Posterior vena cava (tissue), 2 donors: ENCODE data around the gene GALNT2. TPM values are rescaled to one million over a fixed set of nuclear protein-coding genes. Genes with fewer than 3 reads are reported as not detected.

Experiments
- DNase-seq: peaks from one replicate; pipeline ENCODE4 v3.0.0-alpha.2; 2020; ENCODE audit warnings: low spot score
- intact Hi-C, 2 donors: fragments of 100-400 bp; cut with DNase I; formaldehyde crosslinking; loops; one replicate each; pipeline versions ENCODE4 v1.14.1 to v1.14.2; 2022 to 2023
- total RNA-seq, 2 donors: library from RNA; stranded (reverse); fragmentation: NEBNext Ultra II Directional; extraction: Animal tissue kit (Norgen Biotek cat#: 25700); gene quantifications; one replicate each; pipeline ENCODE4 v1.2.1, GENCODE V29; 2021
- donor health status: DM: yes; HTN: yes; CAD: no.
- donor health status: DM: yes; HTN: yes; CAD: no.

The GALNT2 gene
- total RNA-seq, 2 donors from 2014 or later, result 72.6 to 79.6 TPM

DNA sequence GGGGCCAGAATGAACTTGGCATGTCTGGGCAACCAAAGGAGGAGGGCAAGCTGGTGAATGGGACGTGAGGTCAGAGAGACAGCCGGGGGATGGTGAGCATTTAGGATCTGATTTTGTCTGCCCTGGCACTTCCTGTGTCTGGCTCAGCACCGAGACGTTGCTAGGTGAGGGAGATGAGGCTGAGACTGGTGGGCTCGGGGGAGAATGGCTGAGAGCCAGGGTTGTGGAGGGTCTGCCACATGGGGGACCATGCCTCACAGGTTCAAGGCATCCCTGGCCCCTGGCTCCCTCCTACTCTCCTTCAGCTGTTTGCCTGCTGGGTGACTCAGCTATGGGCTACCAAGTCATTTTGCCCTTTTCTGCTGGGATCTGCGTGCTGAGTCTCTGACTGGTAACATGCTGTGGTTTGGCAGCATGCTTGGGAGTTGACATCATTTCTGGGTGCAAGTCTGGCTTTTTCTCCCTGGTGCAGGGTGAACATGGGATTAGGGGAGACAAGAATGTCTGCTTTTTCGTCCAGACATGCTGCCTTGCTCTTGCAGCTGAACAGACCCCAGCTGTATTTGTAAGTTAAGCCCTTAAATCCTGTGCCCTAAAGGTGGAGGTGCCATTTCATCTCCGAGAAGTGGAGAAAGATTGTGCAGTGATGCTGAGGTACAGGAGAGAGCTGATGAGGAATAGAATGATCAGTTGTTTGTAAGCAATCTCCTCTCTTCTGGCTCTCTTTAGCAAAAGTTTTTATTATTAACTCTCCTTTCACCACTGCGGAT is 17.6 kb downstream of the GALNT2 start:
- intact Hi-C loops, result no loop called here
- peak; percentile 90 for DNase-seq

- intact Hi-C loops, result no loop called here
- DNase-seq, result no peak
Observed at GRCh38 chr1:230085178-230085515, 18.1 kb downstream of the GALNT2 start.

- no peak for DNase-seq
- intact Hi-C loops, result no loop called here
Observed at GRCh38 chr1:230086151-230086550, 19.1 kb downstream of the GALNT2 start.

DNA sequence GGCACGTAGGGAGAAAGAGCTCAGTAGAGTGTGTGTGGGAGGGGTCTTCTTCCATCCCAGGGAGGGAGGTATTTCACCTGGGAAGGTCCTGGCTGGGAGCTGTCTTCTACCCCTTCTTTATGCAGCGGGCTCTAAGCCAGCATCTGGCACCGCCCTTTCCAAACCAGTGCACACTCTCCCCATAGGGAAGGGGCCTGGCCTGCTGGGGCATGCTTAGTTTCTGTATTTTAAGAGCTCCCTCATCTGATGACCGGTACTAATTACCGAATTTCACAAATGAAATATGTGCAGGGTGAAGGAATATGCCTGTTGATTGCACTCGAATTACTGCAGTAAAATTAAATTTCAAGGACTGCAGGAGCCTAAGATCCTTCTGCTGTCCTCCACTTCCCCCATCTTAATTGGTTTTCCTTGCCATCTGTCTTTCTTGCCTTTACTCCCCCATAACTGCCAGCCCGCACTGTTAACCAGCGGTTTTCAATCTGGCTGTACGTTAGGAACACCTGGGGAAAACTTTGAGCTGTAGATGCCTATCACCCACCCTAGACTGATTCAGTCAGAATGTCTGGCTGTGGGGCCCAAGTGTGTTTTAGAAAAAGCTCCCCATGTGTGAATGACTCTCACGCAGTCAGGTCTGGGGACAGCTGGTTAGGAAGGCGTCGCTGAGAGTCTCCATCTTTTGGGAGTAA is 20.1 kb downstream of the GALNT2 start:
- no peak for DNase-seq

DNA sequence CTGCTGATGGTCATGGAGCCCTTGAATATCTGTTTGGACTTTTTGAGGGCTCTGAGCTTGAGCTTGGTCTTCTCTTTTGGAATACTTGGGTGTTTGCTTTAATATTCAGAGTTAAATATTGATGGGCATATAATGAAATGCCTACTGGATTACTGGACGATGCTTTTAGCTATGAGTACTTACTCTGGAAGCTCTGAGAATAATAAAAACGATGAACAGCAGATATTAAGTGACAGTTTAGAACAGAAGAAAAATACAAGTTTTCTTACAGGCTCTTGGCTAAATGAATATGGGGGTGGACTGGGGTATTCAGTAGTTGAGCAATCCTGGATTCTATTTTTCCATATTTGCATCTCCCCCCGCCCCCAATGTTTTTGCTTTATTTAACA is 20.7 kb downstream of the GALNT2 start:
- DNase-seq, result no peak
- intact Hi-C loops, result no loop called here

More for the DNA sequence above, 20.1 kb downstream of the GALNT2 start:
- intact Hi-C loops, result no loop called here

GRCh38 chr1:230090194-230090711 is 23.2 kb downstream of the GALNT2 start:
- intact Hi-C loops, result loop anchor here in 1 of 2 donors (5.0 kb wide), 1 partner anchor 1603 kb away; the partner anchor contains the start of gene RNF187

GRCh38 chr1:230091473-230092231 is 24.6 kb downstream of the GALNT2 start:
- no peak for DNase-seq
- intact Hi-C loops, result loop anchor here in 1 of 2 donors (5.0 kb wide), 1 partner anchor 1604 kb away; the partner anchor contains the start of gene RNF187

More at GRCh38 chr1:230090194-230090711, 23.2 kb downstream of the GALNT2 start:
- no peak for DNase-seq

GRCh38 chr1:230094746-230095145 is 27.7 kb downstream of the GALNT2 start:
- no peak for DNase-seq
- intact Hi-C loops, result loop anchor here in 1 of 2 donors (5.0 kb wide), 1 partner anchor 1607 kb away; the partner anchor contains the start of gene RNF187

GRCh38 chr1:230095938-230096337 is 28.9 kb downstream of the GALNT2 start:
- DNase-seq, result no peak
- intact Hi-C loops, result no loop called here

- intact Hi-C loops, result no loop called here
- no peak for DNase-seq
Observed at GRCh38 chr1:230097370-230097769, 30.3 kb downstream of the GALNT2 start.

DNA sequence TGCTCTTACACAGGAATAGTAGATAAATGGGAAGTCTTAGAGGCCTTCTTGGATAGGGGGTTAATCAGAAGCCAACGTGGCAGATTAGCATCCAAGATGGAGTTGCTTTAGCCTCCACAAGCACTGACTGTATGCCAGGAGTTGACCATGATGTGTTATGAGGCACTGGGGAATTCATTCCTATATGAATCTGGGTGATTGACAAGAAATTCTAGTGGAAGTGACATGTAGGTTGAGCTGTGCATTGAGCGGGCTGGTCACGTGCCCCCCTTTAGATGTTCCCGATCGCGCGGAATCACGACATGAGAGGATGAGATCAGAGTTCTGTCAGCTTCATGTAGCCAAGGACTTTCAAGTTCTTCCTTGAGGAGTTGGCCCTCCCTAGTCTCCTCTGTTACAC is 31.7 kb downstream of the GALNT2 start:
- intact Hi-C loops, result no loop called here
- DNase-seq, result no peak

GRCh38 chr1:230099465-230099864 is 32.4 kb downstream of the GALNT2 start:
- intact Hi-C loops, result no loop called here
- DNase-seq, result no peak

DNA sequence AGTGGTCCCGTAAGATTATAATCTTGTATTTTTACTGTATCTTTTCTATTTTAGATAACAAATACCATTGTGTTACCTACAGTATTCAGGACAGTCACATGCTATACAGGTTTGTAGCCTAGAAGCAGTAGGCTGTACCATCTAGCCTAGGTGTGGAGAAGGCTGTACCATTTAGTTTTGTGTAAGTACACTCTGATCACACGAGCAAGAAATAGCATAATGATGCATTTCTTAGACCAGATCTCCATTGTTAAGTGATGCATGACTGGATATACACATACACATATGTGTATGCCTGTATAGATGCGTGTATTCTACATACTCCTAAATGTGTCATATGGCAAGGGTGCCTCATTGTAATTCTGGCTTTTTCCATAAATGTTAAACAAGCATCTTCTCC is 33.9 kb downstream of the GALNT2 start:
- intact Hi-C loops, result loop anchor here in 1 of 2 donors (10.0 kb wide), 1 partner anchor 64 kb away; no protein-coding TSS in a partner anchor
- no peak for DNase-seq

DNA sequence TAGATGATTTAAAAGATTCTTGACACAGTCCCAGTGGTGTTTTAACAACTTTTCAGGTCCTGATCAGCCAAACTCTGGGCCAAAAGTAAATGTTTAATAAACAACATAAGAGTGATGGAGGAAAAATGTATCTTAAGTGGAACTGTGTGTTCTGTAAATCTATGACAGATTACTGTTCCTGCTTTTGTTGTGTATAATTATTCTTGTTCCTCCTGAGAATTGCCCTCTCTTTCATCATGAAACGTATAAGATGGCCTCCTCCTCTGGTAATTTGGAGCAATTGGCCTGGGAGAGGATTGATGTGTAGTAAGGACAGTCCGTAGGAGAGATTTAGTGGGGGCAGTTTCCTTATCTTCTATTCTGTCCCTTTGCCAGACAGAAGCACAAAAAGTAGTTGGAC is 34.5 kb downstream of the GALNT2 start:
- no peak for DNase-seq
- intact Hi-C loops, result loop anchor here in 1 of 2 donors (10.0 kb wide), 1 partner anchor 63 kb away; no protein-coding TSS in a partner anchor

DNA sequence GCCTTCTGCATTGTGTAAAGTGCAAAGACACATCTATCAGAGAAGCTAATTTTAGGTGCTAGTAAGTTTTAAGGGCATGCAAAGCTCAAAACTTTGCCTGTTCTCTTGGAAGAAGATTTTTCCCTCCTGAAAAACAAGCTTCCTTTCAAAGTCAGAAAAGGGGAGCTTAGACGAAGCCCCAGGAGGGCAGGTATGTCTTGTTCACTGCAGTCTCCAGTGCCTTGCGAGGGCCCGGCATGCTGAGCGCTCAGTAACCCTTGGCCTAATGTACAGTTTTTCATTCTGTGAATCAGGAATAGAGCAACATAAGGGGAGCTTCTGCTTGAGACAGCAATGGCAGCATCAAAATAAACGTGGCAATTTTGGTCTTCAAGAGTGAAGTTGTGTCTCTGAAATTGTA is 35.0 kb downstream of the GALNT2 start:
- intact Hi-C loops, result loop anchor here in 1 of 2 donors (10.0 kb wide), 1 partner anchor 63 kb away; no protein-coding TSS in a partner anchor
- no peak for DNase-seq

- intact Hi-C loops, result loop anchor here in 1 of 2 donors (10.0 kb wide), 1 partner anchor 62 kb away; no protein-coding TSS in a partner anchor
- DNase-seq, result no peak
Observed at GRCh38 chr1:230102472-230102871, 35.4 kb downstream of the GALNT2 start.

- intact Hi-C loops, result loop anchor here in 1 of 2 donors (10.0 kb wide), 1 partner anchor 61 kb away; no protein-coding TSS in a partner anchor
- DNase-seq, result no peak
Observed at GRCh38 chr1:230103306-230104173, 36.5 kb downstream of the GALNT2 start.
